Ramos (cell line): ENCODE results near the gene HMCN2.

Source experiments
- in situ Hi-C: fragments of 300-500 bp; cut with MboI; formaldehyde crosslinking; loops from one replicate; pipeline ENCODE4 v1.14.3; 2022; ENCODE audit warnings: low sequenced_read_pairs; ENCODE audit not compliant: unreplicated experiment

HMCN2 gene

DNA sequence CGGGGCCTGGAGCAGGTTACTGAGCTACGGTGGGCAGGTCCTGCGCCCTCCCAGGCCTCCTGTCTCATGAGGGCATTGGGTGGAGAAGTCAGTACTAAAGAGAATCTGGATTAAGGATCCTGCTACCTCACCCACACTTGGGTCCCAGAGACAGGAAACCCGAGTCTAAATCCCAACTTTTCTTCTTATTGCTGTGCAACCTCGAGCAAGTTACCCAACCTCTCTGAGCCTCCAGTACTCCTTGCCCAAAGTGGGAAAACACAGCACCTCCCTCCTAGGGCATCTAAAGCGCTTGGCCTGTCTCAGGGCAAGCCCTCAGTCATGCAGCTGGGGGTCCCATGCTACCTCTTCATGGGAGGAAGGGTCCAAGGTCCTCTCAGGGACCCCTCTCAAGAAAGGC, 207.4 kb downstream of the HMCN2 start:
- in situ Hi-C loops: no loop called here

DNA sequence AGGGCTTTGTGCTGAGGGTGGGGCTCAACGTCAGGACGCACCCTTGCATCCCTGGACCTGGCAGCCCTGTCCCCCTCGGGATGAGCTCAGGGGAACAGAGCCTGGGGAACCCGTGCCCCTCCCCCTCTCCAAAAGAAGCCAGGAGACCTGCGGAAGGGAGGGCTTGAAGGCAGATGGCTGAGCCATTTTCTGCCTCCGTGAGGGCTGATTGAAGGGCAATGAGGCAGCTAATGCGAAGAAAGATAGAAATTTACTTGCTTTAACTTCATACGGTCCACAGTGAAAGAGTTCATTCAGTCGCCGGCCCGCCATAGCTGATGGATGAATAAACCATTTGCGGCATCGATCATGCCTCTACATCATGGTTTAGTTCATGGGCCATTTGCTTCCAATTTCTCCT, 208.0 kb downstream of the HMCN2 start:
- in situ Hi-C loops: no loop called here

DNA sequence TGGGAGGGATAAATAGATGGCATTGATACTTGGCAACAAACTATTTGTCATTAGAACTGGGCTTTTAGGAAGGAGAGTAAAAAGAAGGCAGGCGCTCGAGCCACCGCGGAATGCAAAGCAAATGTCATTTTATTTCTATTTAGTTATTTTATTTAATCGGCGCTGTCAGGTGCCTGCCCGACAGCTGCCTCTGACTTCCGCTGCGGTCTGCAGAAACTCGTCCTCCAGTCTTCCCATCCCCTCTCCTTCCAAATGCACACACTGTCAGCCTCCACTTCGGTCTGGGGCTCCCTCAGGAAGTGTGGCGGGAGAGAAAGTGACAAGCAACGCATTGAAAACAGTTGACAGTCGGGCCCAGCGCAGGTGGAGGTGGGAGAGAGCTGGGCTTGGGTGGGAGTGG, 208.5 kb downstream of the HMCN2 start:
- in situ Hi-C loops: no loop called here

DNA sequence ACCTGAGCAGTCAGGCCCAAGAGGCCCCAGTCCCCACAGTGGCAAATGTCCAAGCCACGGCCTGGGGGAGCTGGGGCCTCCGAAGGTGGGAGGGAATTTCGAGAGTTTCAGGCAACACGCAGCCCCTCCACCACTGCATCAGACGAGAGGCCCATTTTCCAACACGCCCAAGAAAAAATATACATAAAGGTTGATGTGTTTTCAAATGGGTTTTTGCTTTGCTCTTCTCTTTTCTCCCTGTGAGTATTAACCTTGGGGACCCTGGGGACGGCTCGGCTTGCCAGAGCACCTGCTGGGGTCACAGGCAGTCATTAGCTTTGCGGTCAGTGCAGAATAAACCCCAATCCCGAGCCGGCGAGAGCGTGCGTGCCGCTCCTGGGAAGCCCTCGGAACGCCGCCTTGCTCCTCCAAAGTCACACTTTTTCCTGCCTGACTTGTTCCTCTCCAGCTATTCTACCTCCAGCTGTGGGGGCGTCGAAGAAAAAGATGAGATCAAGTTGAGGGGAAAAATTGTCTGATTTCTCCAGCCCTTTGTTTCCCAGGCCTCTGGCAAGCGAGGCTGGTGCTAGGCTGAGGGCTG, 210.7 kb downstream of the HMCN2 start:
- in situ Hi-C loops: no loop called here

DNA sequence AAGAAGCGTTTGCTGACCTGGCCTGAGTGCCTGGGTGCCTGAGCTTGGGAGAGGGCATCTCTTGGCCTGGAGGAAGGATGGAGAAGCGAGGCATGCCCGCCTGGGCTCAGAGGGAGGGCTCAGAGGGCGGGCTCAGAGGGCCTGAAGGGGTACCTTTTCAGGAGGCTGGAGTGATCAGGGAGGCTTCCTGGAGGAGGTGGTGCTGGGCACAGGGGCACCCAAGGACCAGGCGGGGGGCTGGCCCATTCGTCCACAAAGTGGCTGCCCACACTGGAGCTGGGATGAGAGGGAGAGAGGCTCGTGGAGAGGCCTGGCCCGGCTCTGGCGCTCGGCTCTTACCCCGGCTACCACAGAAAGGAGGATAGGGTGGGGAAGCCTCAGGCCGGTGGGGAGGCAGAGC, 212.0 kb downstream of the HMCN2 start:
- in situ Hi-C loops: no loop called here

DNA sequence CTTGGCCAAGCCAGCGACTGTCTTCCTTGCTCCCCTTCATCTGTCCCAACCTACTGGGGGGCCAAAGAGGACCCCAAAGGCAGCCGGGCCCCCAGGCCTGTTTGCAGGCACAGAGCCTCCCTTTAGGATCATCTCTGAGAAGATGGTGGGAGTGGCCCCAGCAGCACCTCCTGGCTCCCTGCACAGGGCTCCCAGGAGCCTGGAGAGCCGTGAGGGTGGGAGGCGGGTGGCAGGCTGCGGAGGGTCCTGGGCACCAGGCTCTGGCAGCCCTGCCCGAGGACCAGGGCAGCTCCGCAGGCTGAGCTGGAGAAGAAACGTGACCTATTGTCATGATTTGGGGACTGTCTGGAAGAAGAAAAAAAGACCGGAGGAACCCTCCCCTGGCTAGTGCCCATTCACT, 212.6 kb downstream of the HMCN2 start:
- in situ Hi-C loops: no loop called here

DNA sequence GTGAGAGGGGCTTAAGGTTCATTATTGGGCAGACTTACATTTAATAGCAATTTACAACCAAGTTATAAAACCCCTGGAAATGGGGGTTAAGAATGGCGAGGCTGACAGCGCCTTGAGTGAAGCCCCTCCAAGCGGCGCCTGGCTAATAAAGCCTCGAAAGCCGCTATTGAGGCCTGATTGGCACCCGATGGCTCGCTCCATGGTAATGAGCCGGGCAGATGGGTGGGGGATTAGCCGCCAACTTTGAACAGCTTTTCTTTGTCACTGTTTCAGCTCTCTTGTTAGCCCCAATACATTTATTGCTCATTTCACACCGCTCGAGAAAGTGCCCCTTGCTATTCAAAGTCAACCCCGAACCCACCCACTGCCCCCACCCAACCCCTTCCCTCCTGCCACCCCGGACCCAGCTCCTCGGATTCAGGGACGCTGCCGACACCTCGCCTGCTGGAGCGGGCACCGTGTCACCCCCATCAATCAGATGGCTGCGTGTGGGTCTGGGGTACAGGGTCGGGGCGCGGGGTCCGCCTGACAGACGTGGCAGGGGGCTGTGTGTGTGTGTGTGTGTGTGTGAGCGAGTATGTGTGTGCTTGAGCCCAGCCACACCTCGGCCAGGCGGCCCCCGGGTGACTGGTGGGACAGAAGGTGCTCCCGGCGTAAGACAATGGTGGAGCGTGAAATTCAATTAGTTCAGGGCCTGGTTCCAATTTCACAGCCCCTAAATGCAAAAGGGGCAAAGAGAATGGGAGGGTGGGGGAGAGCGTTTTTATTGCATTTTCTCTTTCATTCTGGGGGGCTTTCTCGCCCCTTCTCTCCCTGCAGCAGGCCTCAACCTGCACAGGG, 213.4 kb downstream of the HMCN2 start:
- in situ Hi-C loops: no loop called here

DNA sequence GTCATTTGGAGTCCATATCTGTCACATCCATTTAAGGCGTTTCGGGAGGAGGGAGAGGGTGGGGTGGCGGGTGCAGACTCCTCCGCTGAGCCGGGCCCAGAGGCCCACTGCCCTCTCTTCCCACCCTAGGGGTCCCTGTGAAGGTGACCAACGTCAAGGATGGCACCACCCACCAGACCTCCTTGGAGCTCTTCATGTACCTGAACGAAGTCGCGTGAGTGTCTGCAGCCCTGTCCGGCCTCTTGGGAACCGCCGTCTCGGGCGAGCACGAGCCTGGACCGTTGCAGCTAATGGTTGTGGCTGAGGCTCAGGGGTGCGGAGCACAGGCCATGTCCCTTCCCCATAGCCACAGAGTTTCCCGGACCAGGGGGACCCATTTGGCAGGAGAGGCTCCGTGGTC, 214.0 kb downstream of the HMCN2 start:
- in situ Hi-C loops: no loop called here

DNA sequence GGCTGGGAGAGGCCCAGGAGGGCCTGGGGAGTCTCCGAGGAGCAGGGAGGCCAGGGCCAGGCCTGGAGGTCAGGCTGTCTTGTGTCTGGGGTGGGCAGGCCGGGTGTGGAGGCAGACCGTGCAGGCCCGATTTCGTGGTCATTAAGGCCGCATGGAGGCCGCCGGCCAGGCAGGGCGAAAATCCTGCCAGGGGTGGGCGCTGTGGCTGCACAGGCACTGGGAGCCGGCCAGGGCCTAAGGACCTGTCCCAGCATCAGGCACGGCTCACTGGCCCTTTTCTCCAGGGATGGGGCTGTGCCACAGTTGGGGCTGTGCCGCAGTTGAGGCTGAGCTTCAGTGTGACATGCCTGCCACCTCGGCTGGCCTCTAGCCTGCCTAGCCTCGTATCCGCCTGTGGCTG, 215.1 kb downstream of the HMCN2 start:
- in situ Hi-C loops: no loop called here

DNA sequence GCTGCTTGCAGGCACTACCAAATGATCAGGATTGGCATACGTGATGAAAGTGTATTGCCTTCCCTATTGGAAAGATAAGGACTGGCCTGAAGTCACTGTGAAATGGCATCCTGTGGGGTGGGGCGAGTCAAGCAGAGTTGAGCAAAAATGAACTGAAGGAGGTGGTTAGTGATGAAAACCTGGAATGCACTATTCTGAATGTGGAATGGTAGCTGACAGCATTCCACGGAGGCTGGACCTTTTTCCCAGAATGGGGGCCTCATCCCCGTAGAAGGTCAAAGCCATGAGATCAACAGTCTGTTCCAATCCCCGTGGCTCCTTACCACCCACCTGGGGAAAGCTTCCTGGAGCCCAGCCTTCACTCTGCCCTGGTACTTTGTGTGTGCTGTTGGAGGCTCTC, 216.9 kb downstream of the HMCN2 start:
- in situ Hi-C loops: no loop called here

DNA sequence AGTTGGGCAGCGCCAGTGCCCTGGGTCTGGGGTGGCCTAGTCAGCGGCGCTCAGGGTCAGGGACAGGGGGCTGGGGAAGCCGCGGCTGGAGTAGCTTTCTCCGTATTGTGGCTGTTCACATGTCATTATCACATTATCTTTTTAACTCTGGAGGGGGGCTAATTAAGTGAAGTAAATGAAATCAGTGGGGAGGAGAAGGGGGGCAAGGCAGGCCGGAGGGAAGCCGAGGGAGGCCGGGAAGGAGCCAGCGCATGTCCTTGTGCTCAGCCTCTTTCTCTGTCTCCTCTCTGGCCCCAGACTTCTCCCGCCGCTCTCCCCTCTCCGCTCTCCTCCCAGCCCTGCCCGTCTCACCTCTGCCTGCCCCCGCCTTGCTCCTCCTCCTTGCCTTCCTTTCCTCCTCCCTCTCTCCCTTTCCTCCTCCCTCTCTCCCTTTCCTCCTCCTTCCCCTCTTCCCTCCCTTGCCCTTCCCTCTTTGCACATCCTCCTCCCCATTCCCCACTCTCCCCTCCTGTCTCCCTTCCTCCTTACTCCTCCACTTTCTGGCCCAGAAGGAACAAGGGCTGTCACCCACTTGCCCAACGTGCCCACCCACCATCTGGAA, 217.9 kb downstream of the HMCN2 start:
- in situ Hi-C loops: no loop called here
